Measurements from ENCODE around the gene ANO6.

ANO6 gene

DNA sequence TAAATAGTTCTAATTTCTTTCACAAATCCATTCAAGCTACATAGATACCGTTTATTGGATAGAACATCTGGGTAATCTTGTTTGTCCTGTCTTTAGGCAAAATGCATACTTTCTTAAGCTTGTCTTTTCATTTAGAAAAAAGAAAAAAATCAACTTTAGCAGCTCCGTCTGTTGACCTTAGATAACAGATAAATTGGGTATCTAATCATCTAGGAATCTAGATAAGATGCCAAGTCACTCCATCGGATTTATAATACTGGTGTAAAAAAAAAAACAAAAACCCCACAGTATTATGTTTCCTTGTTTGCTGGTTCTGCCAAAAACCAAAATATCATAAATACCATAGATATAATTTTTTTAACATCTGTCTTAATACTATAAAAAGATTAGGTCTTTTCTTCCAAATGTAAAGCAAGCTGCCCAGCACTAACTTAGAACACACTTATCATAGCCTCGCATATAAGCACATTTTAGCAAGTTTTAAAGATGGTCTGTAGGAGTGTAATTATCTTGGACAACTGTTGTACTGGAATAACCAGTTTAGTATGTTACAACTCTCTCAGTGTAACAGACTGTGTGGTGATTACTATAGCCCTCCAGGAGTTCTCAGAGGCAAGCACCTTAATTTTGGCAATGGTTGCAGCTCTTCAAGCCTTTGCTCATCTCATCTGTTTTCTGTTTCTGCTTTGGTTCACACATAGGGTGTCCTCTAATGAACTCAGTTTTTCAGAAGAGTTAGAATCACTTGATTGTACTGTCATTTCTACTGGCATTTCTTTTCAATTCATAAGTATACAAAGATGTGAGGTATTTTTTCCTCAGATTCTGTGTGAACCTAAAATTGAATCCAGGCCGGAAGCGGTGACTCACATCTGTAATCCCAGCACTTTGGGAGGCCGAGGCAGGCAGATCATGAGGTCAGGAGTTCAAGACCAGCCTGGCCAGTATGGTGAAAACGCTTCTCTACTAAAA, 83.1 kb downstream of the ANO6 start:
- no peaks in the 10 kb centered on the region; the same call in 1 of the 2 replicates for H3K4me1 ChIP-seq (ENCODE audit: control insufficient read depth, insufficient read depth, low read length)
- peaks cover 8% of the 10 kb centered on the region for H3K36me3 ChIP-seq (ENCODE audit: control insufficient read depth, insufficient read depth, low read length)
- no peak overlapping the region for H3K9ac ChIP-seq (ENCODE audit: low read length)
- no peaks in the 10 kb centered on the region for H3K27me3 ChIP-seq (ENCODE audit: control insufficient read depth, insufficient read depth, low read length)
- no peak overlapping the region for H3K27ac ChIP-seq (ENCODE audit: low read depth, low read length)
- no peak overlapping the region for H3K4me3 ChIP-seq (ENCODE audit: low read depth, low read length)
- no peaks in the 10 kb centered on the region for H3K9me3 ChIP-seq (ENCODE audit: control insufficient read depth, insufficient read depth, low read depth, low read length)

DNA sequence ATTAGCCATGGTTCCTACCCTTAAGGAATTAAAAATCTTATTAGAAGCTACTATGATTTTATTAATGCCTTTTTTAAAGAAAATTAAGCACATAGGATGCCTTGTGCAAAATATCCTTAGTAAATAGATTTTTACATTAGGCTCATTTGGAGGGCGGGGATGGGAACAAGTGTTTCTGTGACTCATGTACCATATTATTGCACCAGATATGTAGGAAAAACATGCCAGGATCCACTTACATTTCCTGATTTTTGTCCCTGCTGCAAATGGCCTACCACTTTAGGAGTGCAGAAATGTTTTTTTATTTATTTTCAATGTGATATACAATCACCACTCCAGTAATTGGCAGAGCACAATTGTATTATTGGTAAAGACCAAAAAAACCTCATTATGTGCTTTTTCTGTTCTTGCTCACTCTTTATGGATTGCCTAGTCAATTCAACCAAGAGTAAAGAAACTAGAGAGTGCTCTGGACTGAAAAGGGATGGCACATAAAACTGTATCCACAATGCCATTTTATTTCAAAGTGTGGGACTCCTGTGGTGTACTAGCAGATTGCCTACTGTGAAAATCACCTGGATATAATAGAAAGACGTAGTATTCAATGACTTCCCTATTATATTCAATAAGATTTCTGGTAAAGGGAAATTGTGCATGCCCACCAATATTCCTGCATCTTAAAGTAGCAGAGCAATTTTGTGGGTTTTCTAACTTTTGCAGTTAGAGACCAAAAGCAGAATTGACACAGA, 86.9 kb downstream of the ANO6 start:
- H3K27ac ChIP-seq (ENCODE audit: low read depth, low read length): no peak overlapping the region
- H3K4me3 ChIP-seq (ENCODE audit: low read depth, low read length): no peak overlapping the region
- H3K36me3 ChIP-seq (ENCODE audit: control insufficient read depth, insufficient read depth, low read length): peaks cover 10% of the 10 kb centered on the region
- no peaks in the 10 kb centered on the region; the same call in 1 of the 2 replicates for H3K4me1 ChIP-seq (ENCODE audit: control insufficient read depth, insufficient read depth, low read length)
- H3K9me3 ChIP-seq (ENCODE audit: control insufficient read depth, insufficient read depth, low read depth, low read length): no peaks in the 10 kb centered on the region
- no peaks in the 10 kb centered on the region for H3K27me3 ChIP-seq (ENCODE audit: control insufficient read depth, insufficient read depth, low read length)
- H3K9ac ChIP-seq (ENCODE audit: low read length): no peak overlapping the region

DNA sequence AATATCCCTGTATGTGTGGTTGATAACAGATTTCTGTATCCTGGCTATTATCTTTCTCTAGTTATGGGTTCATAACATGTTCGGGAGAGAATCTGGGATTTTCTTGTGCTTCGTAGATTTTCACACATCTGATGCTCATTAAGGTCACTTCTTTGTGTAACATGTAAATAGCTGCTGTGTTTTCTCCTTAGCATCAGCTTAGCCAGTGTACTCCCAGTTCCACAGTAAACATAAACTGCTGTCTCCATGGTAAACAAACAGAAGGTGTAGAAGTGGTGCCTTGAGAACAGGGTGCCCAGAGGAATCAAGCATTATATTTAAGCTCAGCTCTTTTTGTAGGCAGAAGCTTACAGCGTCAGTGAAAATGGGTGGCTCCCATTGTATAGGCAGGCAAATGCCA, 88.0 kb downstream of the ANO6 start:
- Histone ChIP-seq H3K4me1 (ENCODE audit: control insufficient read depth, insufficient read depth, low read length) (no peaks in the 10 kb centered on the region; the same call in 1 of the 2 replicates), H3K4me3 (ENCODE audit: low read depth, low read length) (no peak overlapping the region), H3K9ac (ENCODE audit: low read length) (no peak overlapping the region), H3K27me3 (ENCODE audit: control insufficient read depth, insufficient read depth, low read length) (no peaks in the 10 kb centered on the region), H3K9me3 (ENCODE audit: control insufficient read depth, insufficient read depth, low read depth, low read length) (no peaks in the 10 kb centered on the region), H3K36me3 (ENCODE audit: control insufficient read depth, insufficient read depth, low read length) (peaks cover 10% of the 10 kb centered on the region), H3K27ac (ENCODE audit: low read depth, low read length) (no peak overlapping the region)

DNA sequence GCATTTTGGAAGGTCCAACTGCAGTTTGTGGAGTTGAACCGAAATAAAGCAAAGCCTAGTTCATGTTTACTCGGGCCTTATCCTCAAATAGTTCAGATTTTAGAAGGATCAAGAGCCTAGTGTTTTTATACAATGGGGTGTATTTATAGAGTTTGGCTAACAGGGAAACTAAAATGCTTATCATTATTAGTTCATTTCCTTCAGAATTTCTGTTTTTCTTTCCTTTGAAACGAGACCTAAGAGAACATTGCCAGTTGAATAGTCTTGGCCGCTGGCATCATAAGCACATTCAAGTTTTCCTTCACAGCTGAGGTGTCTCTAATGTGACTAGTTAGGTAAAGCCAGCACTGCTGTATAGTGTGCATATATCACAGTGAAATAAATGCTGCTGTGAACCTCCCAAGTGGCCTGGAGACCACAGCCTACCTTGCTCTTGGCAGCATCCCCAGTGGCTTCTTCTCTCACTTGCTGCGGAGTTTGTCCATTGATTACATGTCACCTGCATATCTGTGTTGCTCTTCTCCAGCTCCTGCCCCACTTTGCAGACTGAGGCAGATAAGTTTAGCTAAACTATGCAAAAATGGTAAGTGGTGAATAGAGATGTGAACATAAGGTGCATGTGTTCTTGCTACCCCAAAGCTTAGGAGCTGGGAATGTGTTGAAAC, 88.8 kb downstream of the ANO6 start:
- H3K4me3 ChIP-seq (ENCODE audit: low read depth, low read length): no peak overlapping the region
- H3K27me3 ChIP-seq (ENCODE audit: control insufficient read depth, insufficient read depth, low read length): no peaks in the 10 kb centered on the region
- H3K9me3 ChIP-seq (ENCODE audit: control insufficient read depth, insufficient read depth, low read depth, low read length): no peaks in the 10 kb centered on the region
- no peak overlapping the region for H3K27ac ChIP-seq (ENCODE audit: low read depth, low read length)
- H3K9ac ChIP-seq (ENCODE audit: low read length): no peak overlapping the region
- H3K4me1 ChIP-seq (ENCODE audit: control insufficient read depth, insufficient read depth, low read length): no peaks in the 10 kb centered on the region
- H3K36me3 ChIP-seq (ENCODE audit: control insufficient read depth, insufficient read depth, low read length): peaks cover 10% of the 10 kb centered on the region

DNA sequence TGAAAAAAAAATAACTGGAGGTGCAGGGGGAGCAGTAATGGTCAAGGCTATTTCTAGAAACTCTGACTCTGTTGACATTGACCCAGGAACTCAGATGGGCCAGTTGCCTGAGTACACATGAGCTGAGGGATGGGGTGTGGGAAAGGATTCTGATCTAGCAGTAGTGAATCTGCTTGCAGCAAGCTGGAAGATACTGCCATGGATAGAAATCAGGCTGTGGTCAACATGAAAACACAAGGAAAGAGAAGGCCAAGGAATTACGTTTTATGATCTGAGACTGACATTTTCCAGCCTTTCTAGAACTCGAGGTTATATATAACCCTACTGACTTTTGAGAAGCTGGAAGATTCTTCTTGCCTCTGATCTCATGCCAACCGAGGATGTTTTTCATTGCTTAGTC, 90.0 kb downstream of the ANO6 start:
- H3K27me3 ChIP-seq (ENCODE audit: control insufficient read depth, insufficient read depth, low read length): no peaks in the 10 kb centered on the region
- peaks cover 10% of the 10 kb centered on the region for H3K36me3 ChIP-seq (ENCODE audit: control insufficient read depth, insufficient read depth, low read length)

DNA sequence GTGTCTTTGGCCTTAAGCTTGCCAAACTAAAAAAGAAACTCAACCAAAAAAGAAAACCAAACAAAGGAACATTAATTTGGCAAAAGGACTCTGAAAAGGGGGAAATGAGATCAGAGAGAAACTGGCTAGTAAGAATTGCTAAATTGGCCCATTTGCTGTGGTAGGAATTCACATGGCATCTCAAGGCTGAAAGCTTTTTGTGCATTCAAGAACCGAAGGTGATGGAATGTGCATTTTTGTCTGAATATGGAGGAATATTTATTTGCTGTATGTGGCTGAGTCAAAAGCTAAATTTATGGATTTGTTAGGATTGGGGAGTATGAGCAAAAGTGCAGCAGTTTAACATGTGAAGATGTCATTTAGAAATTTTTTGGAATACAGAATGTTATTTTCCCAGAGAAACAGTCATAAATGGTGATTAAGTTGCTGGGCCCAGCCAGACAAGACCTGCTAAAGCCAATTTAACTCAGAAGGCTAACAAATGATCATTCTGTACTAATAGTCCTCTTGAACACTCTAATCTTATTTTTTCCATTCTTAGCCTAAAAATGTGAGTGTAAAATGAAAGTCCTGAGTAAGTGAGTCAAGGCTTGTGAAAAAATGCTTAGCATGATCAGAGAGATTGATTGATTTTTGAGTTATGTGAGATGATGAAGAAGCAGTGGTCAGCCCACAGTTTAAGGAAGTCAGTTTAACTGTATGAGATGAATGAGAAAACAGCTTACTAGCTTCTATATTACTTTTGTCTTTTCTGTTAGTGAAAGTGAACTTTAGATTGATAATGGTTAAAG, 94.1 kb downstream of the ANO6 start:
- H3K9me3 ChIP-seq (ENCODE audit: control insufficient read depth, insufficient read depth, low read depth, low read length): no peaks in the 10 kb centered on the region
- H3K4me1 ChIP-seq (ENCODE audit: control insufficient read depth, insufficient read depth, low read length): no peaks in the 10 kb centered on the region
- H3K4me3 ChIP-seq (ENCODE audit: low read depth, low read length): no peak overlapping the region
- 0 out of 2 replicates have a peak overlapping the region, but pooled peaks have one; percentile 50 for H3K27ac ChIP-seq (ENCODE audit: low read depth, low read length)
- H3K9ac ChIP-seq (ENCODE audit: low read length): no peak overlapping the region
- H3K36me3 ChIP-seq (ENCODE audit: control insufficient read depth, insufficient read depth, low read length): peaks cover 12% of the 10 kb centered on the region
- no peaks in the 10 kb centered on the region for H3K27me3 ChIP-seq (ENCODE audit: control insufficient read depth, insufficient read depth, low read length)

More for the DNA sequence above, 90.0 kb downstream of the ANO6 start:
- Histone ChIP-seq H3K4me1 (ENCODE audit: control insufficient read depth, insufficient read depth, low read length) (no peaks in the 10 kb centered on the region), H3K9me3 (ENCODE audit: control insufficient read depth, insufficient read depth, low read depth, low read length) (no peaks in the 10 kb centered on the region), H3K4me3 (ENCODE audit: low read depth, low read length) (no peak overlapping the region), H3K27ac (ENCODE audit: low read depth, low read length) (no peak overlapping the region), H3K9ac (ENCODE audit: low read length) (no peak overlapping the region)

DNA sequence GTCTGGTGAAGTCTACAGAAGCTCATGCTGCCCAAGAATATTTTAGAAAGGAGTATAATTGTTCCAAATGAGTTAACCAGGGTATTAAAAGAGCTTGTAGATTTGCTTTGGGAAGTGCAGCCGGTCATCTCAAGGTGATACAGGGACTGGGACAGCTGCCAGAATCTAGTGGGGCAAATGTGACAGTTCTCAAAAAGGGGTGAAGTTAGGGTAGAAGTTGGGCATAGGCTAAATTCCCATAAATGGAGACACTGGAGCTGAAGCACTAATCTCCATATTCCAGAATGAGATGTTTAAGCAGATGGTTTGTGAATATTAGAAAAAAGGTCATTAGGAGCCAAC, 94.7 kb downstream of the ANO6 start:
- H3K27me3 ChIP-seq (ENCODE audit: control insufficient read depth, insufficient read depth, low read length): no peaks in the 10 kb centered on the region
- no peak overlapping the region for H3K9ac ChIP-seq (ENCODE audit: low read length)
- no peaks in the 10 kb centered on the region for H3K4me1 ChIP-seq (ENCODE audit: control insufficient read depth, insufficient read depth, low read length)
- H3K27ac ChIP-seq (ENCODE audit: low read depth, low read length): no peak overlapping the region
- peaks cover 14% of the 10 kb centered on the region for H3K36me3 ChIP-seq (ENCODE audit: control insufficient read depth, insufficient read depth, low read length)
- H3K9me3 ChIP-seq (ENCODE audit: control insufficient read depth, insufficient read depth, low read depth, low read length): no peaks in the 10 kb centered on the region
- no peak overlapping the region for H3K4me3 ChIP-seq (ENCODE audit: low read depth, low read length)

DNA sequence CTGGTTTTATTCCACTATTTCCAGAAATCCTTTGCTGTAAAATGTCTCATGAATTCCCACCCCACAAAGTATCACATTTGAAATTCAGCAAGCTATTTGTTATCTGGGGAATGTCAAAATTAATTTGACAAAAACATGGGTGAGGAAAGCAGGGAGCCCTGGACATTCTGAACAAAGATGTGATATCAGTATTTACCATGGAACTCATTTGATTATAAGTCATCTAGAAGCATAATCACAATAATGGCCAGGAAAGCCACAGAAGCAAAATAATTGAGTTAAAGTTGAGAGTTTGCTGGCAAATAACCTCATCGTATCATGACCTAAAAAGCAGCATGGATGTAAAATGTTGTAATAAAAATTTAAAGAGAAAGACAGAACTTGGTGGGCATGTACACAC, 96.1 kb downstream of the ANO6 start:
- Histone ChIP-seq H3K27me3 (ENCODE audit: control insufficient read depth, insufficient read depth, low read length) (no peaks in the 10 kb centered on the region), H3K4me1 (ENCODE audit: control insufficient read depth, insufficient read depth, low read length) (no peaks in the 10 kb centered on the region), H3K9ac (ENCODE audit: low read length) (no peak overlapping the region), H3K36me3 (ENCODE audit: control insufficient read depth, insufficient read depth, low read length) (peaks cover 21% of the 10 kb centered on the region), H3K9me3 (ENCODE audit: control insufficient read depth, insufficient read depth, low read depth, low read length) (peaks cover 4% of the 10 kb centered on the region), H3K27ac (ENCODE audit: low read depth, low read length) (no peak overlapping the region), H3K4me3 (ENCODE audit: low read depth, low read length) (no peak overlapping the region)

DNA sequence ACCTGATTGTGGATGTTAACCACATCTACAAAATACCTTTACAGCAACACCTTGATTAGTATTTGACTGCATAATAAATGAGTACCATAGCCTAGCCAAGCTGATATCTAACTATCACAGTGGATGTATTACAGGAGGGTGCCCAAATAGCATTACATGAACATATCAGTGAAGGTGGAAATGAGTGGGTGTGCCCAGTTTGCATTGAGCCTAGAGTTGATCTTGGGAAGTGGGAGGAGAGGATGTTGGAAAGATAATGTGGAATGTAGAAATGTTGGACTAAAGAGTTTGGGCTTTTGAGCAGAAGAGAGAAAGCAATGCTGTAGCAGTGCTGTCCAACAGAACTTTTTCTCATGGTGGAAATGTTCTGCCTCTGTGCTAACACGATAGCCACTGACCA, 98.9 kb downstream of the ANO6 start:
- Histone ChIP-seq H3K27me3 (ENCODE audit: control insufficient read depth, insufficient read depth, low read length) (no peaks in the 10 kb centered on the region), H3K36me3 (ENCODE audit: control insufficient read depth, insufficient read depth, low read length) (peaks cover 21% of the 10 kb centered on the region), H3K9me3 (ENCODE audit: control insufficient read depth, insufficient read depth, low read depth, low read length) (peaks cover 4% of the 10 kb centered on the region), H3K4me3 (ENCODE audit: low read depth, low read length) (no peak overlapping the region), H3K4me1 (ENCODE audit: control insufficient read depth, insufficient read depth, low read length) (no peaks in the 10 kb centered on the region), H3K27ac (ENCODE audit: low read depth, low read length) (no peak overlapping the region), H3K9ac (ENCODE audit: low read length) (no peak overlapping the region)

DNA sequence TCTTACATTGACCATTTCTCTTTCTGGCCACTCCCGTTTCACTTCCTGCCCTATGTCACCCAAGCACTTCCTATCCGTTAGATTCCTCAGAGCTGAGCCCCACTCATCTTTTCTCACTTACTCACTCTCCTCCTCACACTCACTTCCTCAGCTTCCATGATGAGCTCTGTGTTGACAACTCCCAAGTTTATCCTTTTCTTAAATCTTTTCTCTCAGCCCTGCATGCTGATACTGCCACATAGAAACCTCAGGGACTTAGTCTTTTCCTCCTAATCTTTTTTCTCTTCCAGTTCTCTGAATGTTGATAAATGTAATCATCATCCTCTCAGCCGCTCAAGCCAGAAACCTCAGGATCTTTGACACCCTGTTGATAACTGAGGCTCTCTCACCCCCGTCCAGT, 99.6 kb downstream of the ANO6 start:
- Histone ChIP-seq H3K4me3 (ENCODE audit: low read depth, low read length) (no peak overlapping the region), H3K27me3 (ENCODE audit: control insufficient read depth, insufficient read depth, low read length) (no peaks in the 10 kb centered on the region), H3K27ac (ENCODE audit: low read depth, low read length) (no peak overlapping the region), H3K9me3 (ENCODE audit: control insufficient read depth, insufficient read depth, low read depth, low read length) (peaks cover 4% of the 10 kb centered on the region), H3K9ac (ENCODE audit: low read length) (no peak overlapping the region), H3K4me1 (ENCODE audit: control insufficient read depth, insufficient read depth, low read length) (no peaks in the 10 kb centered on the region), H3K36me3 (ENCODE audit: control insufficient read depth, insufficient read depth, low read length) (peaks cover 21% of the 10 kb centered on the region)
